HEK293 (cell line): ENCODE results near the gene CCDC61.

Source experiments
- CTCF ChIA-PET: fragments of 350-600 bp; formaldehyde crosslinking; extraction: SDS; loops from one replicate; lab custom pipeline; 2021; ENCODE audit warnings: antibody characterized with exemption; lab: Yijun Ruan, JAX
- POLR2A ChIA-PET: fragments of 300-600 bp; formaldehyde crosslinking; extraction: SDS; loops from one replicate; lab custom pipeline; 2020; ENCODE audit warnings: antibody characterized with exemption, inconsistent platforms; lab: Yijun Ruan, JAX
- H3K27ac ChIP-seq: fragments of 200-500 bp; sonication (Bioruptor generic); 2 replicates; pipeline ENCODE4 v1.5.1; 2014; ENCODE audit warnings: low read depth, low read length, control low read depth, inconsistent platforms; ENCODE audit errors: extremely low read depth
- H3K36me3 ChIP-seq, 2 experiments: fragments of 200-500 bp in 1 of 2; sonication (Bioruptor generic) in 1 of 2; 1 replicate in 1 of 2; 2 replicates in 1 of 2; pipeline ENCODE4 v1.5.1; 2014 to 2017; ENCODE audit warnings: inconsistent platforms in 2 of 2, low read length in 2 of 2; ENCODE audit not compliant: control insufficient read depth in 2 of 2, insufficient read depth in 1 of 2
- H3K4me1 ChIP-seq: fragments of 200-500 bp; sonication (Bioruptor generic); 2 replicates; pipeline ENCODE4 v1.5.1; 2014; ENCODE audit warnings: mild to moderate bottlenecking, low read length, inconsistent platforms; ENCODE audit not compliant: control insufficient read depth, insufficient read depth
- H3K4me3 ChIP-seq: 2 replicates; pipeline ENCODE4 v1.5.1; 2011; ENCODE audit warnings: low read depth, mild to moderate bottlenecking, control low read depth, low read length, moderate library complexity
- H3K9me3 ChIP-seq: fragments of 200-500 bp; sonication (Bioruptor generic); 2 replicates; pipeline ENCODE4 v1.5.1; 2014; ENCODE audit warnings: low read depth, low read length, inconsistent platforms; ENCODE audit not compliant: control insufficient read depth, insufficient read depth
- GLI4 ChIP-seq: fragments of 450-650 bp; formaldehyde crosslinking; IDR thresholded peaks from 2 replicates; pipeline ENCODE4 v1.5.1; 2016; ENCODE audit warnings: missing biosample characterization, missing genetic modification characterization
- KLF10 ChIP-seq: fragments of 450-650 bp; IDR thresholded peaks from 2 replicates; pipeline ENCODE4 v1.5.1; 2018; ENCODE audit warnings: missing biosample characterization, mild to moderate bottlenecking, missing genetic modification characterization
- ZBTB8A ChIP-seq: fragments of 450-650 bp; formaldehyde crosslinking; IDR thresholded peaks from 2 replicates; pipeline ENCODE4 v1.5.1; 2016; ENCODE audit warnings: missing biosample characterization, missing genetic modification characterization
- ZIC2 ChIP-seq: fragments of 450-650 bp; formaldehyde crosslinking; IDR thresholded peaks from 2 replicates; pipeline ENCODE4 v1.5.1; 2016; ENCODE audit warnings: missing biosample characterization, missing genetic modification characterization
- ZNF132 ChIP-seq: fragments of 450-650 bp; formaldehyde crosslinking; IDR thresholded peaks from 2 replicates; pipeline ENCODE4 v1.5.1; 2017; ENCODE audit warnings: missing biosample characterization, missing genetic modification characterization, borderline replicate concordance
- ZNF133 ChIP-seq: fragments of 450-650 bp; formaldehyde crosslinking; IDR thresholded peaks from 2 replicates; pipeline ENCODE4 v1.5.1; 2016; ENCODE audit warnings: missing biosample characterization, missing genetic modification characterization
- ZNF2 ChIP-seq: fragments of 450-650 bp; formaldehyde crosslinking; IDR thresholded peaks from 2 replicates; pipeline ENCODE4 v1.5.1; 2016; ENCODE audit warnings: missing biosample characterization, missing genetic modification characterization
- ZNF248 ChIP-seq: fragments of 450-650 bp; formaldehyde crosslinking; IDR thresholded peaks from 2 replicates; pipeline ENCODE4 v1.5.1; 2017; ENCODE audit warnings: missing biosample characterization, missing genetic modification characterization
- ZNF394 ChIP-seq: fragments of 450-650 bp; formaldehyde crosslinking; IDR thresholded peaks from 2 replicates; pipeline ENCODE4 v1.5.1; 2016; ENCODE audit warnings: missing biosample characterization, missing genetic modification characterization, mild to moderate bottlenecking, moderate library complexity, borderline replicate concordance
- ZNF48 ChIP-seq: fragments of 450-650 bp; formaldehyde crosslinking; IDR thresholded peaks from 2 replicates; pipeline ENCODE4 v1.5.1; 2016; ENCODE audit warnings: missing biosample characterization, missing genetic modification characterization
- ZNF529 ChIP-seq: fragments of 450-650 bp; formaldehyde crosslinking; IDR thresholded peaks from 2 replicates; pipeline ENCODE4 v1.5.1; 2017; ENCODE audit warnings: missing genetic modification characterization, missing biosample characterization; ENCODE audit not compliant: insufficient replicate concordance
- ZNF549 ChIP-seq: fragments of 450-650 bp; IDR thresholded peaks from 2 replicates; pipeline ENCODE4 v1.5.1; 2018; ENCODE audit warnings: missing biosample characterization, missing genetic modification characterization, mild to moderate bottlenecking, inconsistent platforms, moderate library complexity
- ZNF560 ChIP-seq: fragments of 450-650 bp; formaldehyde crosslinking; IDR thresholded peaks from 2 replicates; pipeline ENCODE4 v1.5.1; 2017; ENCODE audit warnings: missing biosample characterization, missing genetic modification characterization, borderline replicate concordance
- ZNF596 ChIP-seq: fragments of 450-650 bp; IDR thresholded peaks from 2 replicates; pipeline ENCODE4 v1.5.0; 2018; ENCODE audit warnings: missing biosample characterization, mild to moderate bottlenecking, missing genetic modification characterization, moderate library complexity
- ZNF660 ChIP-seq: fragments of 450-650 bp; IDR thresholded peaks from 2 replicates; pipeline ENCODE4 v1.5.1; 2018; ENCODE audit warnings: missing biosample characterization, mild to moderate bottlenecking, missing genetic modification characterization
- TF ChIP-seq, protein P1 (sequence below): fragments of 450-650 bp; formaldehyde crosslinking; IDR thresholded peaks from 2 replicates; pipeline ENCODE4 v1.5.1; 2016; ENCODE audit warnings: missing biosample characterization, missing genetic modification characterization
- TF ChIP-seq, protein P2 (sequence below): fragments of 450-650 bp; formaldehyde crosslinking; IDR thresholded peaks from 2 replicates; pipeline ENCODE4 v1.5.1; 2016; ENCODE audit warnings: missing biosample characterization, missing genetic modification characterization
- TF ChIP-seq, protein P3 (sequence below): fragments of 450-650 bp; formaldehyde crosslinking; conservative IDR thresholded peaks from 2 replicates; pipeline ENCODE4 v1.5.1; 2016; ENCODE audit warnings: low read depth, missing biosample characterization, missing genetic modification characterization

The CCDC61 gene

DNA sequence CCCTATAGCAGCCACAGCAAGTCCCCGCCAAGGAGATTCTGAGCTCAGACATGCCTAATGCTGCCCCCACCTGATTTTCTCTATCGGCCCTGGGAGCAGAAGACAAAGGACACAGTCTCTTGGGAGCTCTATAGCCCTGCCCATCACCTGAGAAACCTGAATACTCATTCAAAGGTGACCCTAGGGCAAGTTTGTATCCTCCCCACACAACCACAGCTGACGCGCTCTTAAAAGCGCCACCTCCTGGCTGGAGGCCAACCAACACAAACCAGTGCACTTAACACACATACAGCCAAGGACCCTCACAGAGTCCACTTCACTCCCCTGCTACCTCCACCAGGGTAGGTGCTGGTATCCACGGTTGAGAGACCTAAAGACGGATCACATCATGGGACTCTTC lies 54.3 kb downstream of the CCDC61 start:
- H3K4me3 ChIP-seq = no peak overlapping the region
- H3K27ac ChIP-seq = no peak overlapping the region
- TF ChIP-seq ZNF2 (tag by site-specific recombination) (peak; percentile 71), ZNF560 (tag by site-specific recombination) (no peak)
- H3K9me3 ChIP-seq = no peaks in the 10 kb centered on the region; the same call in 1 of the 2 replicates
- POLR2A ChIA-PET = interaction anchor here (1.3 to 1.5 kb wide), 2 partner anchors 9 to 16 kb away, joined by 3 to 4 read pairs; partner anchors contain the start of gene IGFL4
- H3K36me3 ChIP-seq = no peaks in the 10 kb centered on the region
- H3K4me1 ChIP-seq = no peaks in the 10 kb centered on the region
- CTCF ChIA-PET = interaction anchor here (0.6 to 4.1 kb wide), 6 partner anchors 8 to 172 kb away, joined by 3 to 35 read pairs (median 4); partner anchors contain the start of gene IGFL4

DNA sequence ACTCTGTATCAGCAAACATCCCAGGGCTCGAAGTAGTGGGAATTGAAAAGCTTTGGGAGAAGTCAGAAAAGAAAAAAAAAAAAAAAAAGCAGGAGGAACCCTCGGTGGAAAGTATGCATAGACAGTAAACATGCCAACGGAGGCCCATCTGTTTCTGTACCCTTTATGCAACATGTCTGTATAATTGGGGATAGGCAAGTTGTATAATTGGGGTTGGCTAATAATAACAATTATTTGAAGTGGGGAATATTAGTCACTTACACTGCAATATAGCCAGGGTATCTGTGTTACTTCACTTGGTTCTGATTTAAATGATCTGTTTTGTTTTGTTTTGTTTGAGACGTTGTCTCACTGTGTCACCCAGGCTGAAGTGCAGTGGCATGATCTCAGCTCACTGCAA lies 57.6 kb downstream of the CCDC61 start:
- CTCF ChIA-PET = interaction anchor here (0.6 to 7.2 kb wide), 5 partner anchors 15 to 543 kb away, joined by 3 to 59 read pairs (median 4); no protein-coding TSS in a partner anchor
- Histone ChIP-seq H3K27ac (no peak overlapping the region), H3K4me1 (peaks cover 8% of the 10 kb centered on the region), H3K9me3 (no peaks in the 10 kb centered on the region), H3K36me3 (no peaks in the 10 kb centered on the region), H3K4me3 (no peak overlapping the region)
- POLR2A ChIA-PET = interaction anchor here (0.8 kb wide), 1 partner anchor 24 kb away, joined by 4 read pairs; no protein-coding TSS in a partner anchor
- TF ChIP-seq ZBTB8A (tag by site-specific recombination) (no peak), ZNF549 (no peak), ZNF133 (tag by site-specific recombination) (peak; percentile 98), ZNF394 (tag by site-specific recombination) (no peak), ZNF529 (tag by site-specific recombination) (no peak), ZNF48 (tag by site-specific recombination) (no peak), ZNF132 (tag by site-specific recombination) (no peak)
- TF ChIP-seq, protein P1, sequence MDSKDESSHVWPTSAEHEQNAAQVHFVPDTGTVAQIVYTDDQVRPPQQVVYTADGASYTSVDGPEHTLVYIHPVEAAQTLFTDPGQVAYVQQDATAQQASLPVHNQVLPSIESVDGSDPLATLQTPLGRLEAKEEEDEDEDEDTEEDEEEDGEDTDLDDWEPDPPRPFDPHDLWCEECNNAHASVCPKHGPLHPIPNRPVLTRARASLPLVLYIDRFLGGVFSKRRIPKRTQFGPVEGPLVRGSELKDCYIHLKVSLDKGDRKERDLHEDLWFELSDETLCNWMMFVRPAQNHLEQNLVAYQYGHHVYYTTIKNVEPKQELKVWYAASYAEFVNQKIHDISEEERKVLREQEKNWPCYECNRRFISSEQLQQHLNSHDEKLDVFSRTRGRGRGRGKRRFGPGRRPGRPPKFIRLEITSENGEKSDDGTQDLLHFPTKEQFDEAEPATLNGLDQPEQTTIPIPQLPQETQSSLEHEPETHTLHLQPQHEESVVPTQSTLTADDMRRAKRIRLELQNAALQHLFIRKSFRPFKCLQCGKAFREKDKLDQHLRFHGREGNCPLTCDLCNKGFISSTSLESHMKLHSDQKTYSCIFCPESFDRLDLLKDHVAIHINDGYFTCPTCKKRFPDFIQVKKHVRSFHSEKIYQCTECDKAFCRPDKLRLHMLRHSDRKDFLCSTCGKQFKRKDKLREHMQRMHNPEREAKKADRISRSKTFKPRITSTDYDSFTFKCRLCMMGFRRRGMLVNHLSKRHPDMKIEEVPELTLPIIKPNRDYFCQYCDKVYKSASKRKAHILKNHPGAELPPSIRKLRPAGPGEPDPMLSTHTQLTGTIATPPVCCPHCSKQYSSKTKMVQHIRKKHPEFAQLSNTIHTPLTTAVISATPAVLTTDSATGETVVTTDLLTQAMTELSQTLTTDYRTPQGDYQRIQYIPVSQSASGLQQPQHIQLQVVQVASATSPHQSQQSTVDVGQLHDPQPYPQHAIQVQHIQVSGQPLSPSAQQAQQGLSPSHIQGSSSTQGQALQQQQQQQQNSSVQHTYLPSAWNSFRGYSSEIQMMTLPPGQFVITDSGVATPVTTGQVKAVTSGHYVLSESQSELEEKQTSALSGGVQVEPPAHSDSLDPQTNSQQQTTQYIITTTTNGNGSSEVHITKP = no peak

DNA sequence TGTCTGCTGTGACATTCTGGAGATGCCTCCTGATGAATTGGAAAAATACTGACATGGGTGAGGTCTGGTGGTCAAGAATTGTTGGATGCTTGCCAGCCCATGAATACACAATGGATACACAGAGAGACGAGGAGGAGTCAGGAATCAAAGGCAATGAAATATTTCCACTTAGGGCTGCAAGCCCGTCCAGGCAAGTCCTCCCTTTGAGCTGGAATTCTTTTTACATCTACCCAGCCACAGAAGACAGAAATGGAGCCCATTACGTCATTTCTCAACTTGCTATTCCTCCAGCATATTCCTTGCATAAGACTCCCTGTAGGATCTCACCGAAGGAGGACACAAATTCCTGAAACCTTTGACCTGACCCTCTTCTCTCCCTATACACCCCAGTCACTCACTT lies 61.3 kb downstream of the CCDC61 start:
- Histone ChIP-seq H3K4me1 (peaks cover 8% of the 10 kb centered on the region), H3K36me3 (no peaks in the 10 kb centered on the region), H3K4me3 (no peak overlapping the region), H3K9me3 (0 out of 2 replicates have a peak, but pooled peaks cover under 1% of the 10 kb centered on the region), H3K27ac (no peak overlapping the region)
- CTCF ChIA-PET = interaction anchor here (0.6 to 7.2 kb wide), 6 partner anchors 11 to 485 kb away, joined by 3 to 59 read pairs (median 4); no protein-coding TSS in a partner anchor
- POLR2A ChIA-PET = interaction anchor here (0.7 to 1.6 kb wide), 2 partner anchors 10 to 16 kb away, joined by 3 to 4 read pairs; partner anchors contain the start of gene IGFL4
- TF ChIP-seq ZNF660 (tag by site-specific recombination) (no peak), ZNF248 (tag by site-specific recombination) (no peak), ZIC2 (tag by site-specific recombination) (peak; percentile 84; the same call in 1 of the 2 replicates), KLF10 (tag by site-specific recombination) (no peak), ZNF596 (tag by site-specific recombination) (no peak), GLI4 (tag by site-specific recombination) (no peak)
- TF ChIP-seq, protein P2, sequence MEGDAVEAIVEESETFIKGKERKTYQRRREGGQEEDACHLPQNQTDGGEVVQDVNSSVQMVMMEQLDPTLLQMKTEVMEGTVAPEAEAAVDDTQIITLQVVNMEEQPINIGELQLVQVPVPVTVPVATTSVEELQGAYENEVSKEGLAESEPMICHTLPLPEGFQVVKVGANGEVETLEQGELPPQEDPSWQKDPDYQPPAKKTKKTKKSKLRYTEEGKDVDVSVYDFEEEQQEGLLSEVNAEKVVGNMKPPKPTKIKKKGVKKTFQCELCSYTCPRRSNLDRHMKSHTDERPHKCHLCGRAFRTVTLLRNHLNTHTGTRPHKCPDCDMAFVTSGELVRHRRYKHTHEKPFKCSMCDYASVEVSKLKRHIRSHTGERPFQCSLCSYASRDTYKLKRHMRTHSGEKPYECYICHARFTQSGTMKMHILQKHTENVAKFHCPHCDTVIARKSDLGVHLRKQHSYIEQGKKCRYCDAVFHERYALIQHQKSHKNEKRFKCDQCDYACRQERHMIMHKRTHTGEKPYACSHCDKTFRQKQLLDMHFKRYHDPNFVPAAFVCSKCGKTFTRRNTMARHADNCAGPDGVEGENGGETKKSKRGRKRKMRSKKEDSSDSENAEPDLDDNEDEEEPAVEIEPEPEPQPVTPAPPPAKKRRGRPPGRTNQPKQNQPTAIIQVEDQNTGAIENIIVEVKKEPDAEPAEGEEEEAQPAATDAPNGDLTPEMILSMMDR (tag by site-specific recombination) = no peak
- TF ChIP-seq, protein P3, sequence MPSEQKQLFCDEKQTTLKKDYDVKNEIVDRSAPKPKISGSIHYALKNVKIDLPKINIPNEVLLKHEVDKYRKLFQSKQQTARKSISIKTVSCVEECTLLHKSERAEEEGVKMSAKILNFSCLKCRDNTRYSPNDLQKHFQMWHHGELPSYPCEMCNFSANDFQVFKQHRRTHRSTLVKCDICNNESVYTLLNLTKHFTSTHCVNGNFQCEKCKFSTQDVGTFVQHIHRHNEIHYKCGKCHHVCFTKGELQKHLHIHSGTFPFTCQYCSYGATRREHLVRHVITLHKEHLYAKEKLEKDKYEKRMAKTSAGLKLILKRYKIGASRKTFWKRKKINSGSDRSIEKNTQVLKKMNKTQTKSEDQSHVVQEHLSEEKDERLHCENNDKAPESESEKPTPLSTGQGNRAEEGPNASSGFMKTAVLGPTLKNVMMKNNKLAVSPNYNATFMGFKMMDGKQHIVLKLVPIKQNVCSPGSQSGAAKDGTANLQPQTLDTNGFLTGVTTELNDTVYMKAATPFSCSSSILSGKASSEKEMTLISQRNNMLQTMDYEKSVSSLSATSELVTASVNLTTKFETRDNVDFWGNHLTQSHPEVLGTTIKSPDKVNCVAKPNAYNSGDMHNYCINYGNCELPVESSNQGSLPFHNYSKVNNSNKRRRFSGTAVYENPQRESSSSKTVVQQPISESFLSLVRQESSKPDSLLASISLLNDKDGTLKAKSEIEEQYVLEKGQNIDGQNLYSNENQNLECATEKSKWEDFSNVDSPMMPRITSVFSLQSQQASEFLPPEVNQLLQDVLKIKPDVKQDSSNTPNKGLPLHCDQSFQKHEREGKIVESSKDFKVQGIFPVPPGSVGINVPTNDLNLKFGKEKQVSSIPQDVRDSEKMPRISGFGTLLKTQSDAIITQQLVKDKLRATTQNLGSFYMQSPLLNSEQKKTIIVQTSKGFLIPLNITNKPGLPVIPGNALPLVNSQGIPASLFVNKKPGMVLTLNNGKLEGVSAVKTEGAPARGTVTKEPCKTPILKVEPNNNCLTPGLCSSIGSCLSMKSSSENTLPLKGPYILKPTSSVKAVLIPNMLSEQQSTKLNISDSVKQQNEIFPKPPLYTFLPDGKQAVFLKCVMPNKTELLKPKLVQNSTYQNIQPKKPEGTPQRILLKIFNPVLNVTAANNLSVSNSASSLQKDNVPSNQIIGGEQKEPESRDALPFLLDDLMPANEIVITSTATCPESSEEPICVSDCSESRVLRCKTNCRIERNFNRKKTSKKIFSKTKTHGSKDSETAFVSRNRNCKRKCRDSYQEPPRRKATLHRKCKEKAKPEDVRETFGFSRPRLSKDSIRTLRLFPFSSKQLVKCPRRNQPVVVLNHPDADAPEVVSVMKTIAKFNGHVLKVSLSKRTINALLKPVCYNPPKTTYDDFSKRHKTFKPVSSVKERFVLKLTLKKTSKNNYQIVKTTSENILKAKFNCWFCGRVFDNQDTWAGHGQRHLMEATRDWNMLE (tag by site-specific recombination) = no peak
